ENCODE measurements around the gene ATP13A2.
A peak's percentile ranks its signal among the peaks of the same experiment; 100 is the strongest.

The ATP13A2 gene

DNA sequence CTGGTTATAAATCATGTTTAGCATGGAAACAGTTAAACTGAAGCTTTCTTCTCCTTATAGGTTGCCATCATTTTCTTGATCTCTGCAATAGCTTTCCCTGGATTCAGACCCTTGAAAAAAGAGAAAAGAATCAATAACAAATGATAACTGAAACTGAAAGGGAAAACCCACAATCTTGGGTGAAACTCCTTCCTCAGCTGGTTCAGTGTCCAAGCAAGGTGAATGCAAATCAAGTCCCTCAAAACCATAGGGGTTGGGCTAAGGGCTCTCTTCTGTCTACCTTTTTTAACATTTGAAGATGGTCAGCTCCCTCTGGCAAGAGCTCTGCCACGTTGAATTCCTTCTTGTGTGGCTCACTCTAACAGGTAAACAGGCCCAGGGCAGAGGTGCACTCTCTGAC lies 7.1 kb upstream of the ATP13A2 start:
- DNase-seq = no peak
- no peaks in the 10 kb centered on the region for H3K27me3 ChIP-seq (replicated peaks; ENCODE audit: control insufficient read depth, insufficient read depth, low read length, poor library complexity, severe bottlenecking)
- no peak overlapping the region for H3K27ac ChIP-seq (ENCODE audit: insufficient read depth, low read length, poor library complexity, severe bottlenecking)
- H3K4me1 ChIP-seq (ENCODE audit: control insufficient read depth, insufficient read depth, low read length, poor library complexity, severe bottlenecking) = no peaks in the 10 kb centered on the region
- peaks cover 56% of the 10 kb centered on the region for H3K36me3 ChIP-seq (ENCODE audit: control insufficient read depth, insufficient read depth, low read length)
- no peaks in the 10 kb centered on the region for H3K9me3 ChIP-seq (ENCODE audit: control insufficient read depth, low read length)
- no peak overlapping the region for H3K4me3 ChIP-seq (ENCODE audit: insufficient read depth, low read depth, low read length, poor library complexity, severe bottlenecking)

DNA sequence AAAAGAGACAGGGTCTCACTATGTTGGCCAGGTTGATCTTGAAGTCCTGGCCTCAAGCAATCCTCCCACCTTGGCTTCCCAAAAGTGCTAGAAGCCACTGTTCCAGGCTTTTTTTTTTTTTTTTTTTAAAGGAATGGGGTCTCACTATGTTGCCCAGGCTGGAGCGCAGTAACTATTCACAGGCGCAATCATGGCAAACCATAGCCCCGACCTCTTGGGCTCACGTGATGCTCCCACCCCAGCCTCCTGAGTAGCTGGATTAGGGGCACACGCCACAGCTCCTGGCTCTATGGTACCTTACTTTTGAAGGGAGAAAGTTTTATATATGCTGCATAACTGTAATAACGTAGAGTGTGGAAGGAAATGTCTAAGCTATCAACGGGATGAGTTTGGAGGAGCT lies 5.7 kb upstream of the ATP13A2 start:
- H3K4me3 ChIP-seq (ENCODE audit: insufficient read depth, low read depth, low read length, poor library complexity, severe bottlenecking) = no peak overlapping the region
- no peaks in the 10 kb centered on the region for H3K4me1 ChIP-seq (ENCODE audit: control insufficient read depth, insufficient read depth, low read length, poor library complexity, severe bottlenecking)
- H3K27me3 ChIP-seq (replicated peaks; ENCODE audit: control insufficient read depth, insufficient read depth, low read length, poor library complexity, severe bottlenecking) = no peaks in the 10 kb centered on the region
- H3K36me3 ChIP-seq (ENCODE audit: control insufficient read depth, insufficient read depth, low read length) = peaks cover 42% of the 10 kb centered on the region
- H3K27ac ChIP-seq (ENCODE audit: insufficient read depth, low read length, poor library complexity, severe bottlenecking) = no peak overlapping the region
- no peaks in the 10 kb centered on the region for H3K9me3 ChIP-seq (ENCODE audit: control insufficient read depth, low read length)
- no peak for DNase-seq

DNA sequence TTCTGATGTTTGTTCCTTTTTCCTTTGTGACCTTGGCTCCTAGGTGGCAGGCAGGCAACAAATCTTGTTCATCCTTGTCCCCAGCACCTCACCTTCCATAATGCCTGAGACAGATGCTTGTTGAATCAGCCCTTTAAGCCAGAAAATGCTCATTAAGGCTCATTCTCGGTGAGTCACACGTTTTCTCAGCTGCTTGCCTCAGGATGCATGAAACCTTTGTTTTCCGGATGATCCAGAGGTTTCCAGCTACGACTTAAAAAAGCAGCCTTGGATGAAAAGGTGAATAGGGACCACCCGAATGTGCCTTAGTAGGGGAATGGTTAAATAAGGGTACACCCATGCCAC lies 4.6 kb upstream of the ATP13A2 start:
- no peaks in the 10 kb centered on the region for H3K27me3 ChIP-seq (replicated peaks; ENCODE audit: control insufficient read depth, insufficient read depth, low read length, poor library complexity, severe bottlenecking)
- DNase-seq = no peak
- H3K36me3 ChIP-seq (ENCODE audit: control insufficient read depth, insufficient read depth, low read length) = peaks cover 31% of the 10 kb centered on the region
- peaks cover 4% of the 10 kb centered on the region for H3K4me1 ChIP-seq (ENCODE audit: control insufficient read depth, insufficient read depth, low read length, poor library complexity, severe bottlenecking)
- no peak overlapping the region for H3K27ac ChIP-seq (ENCODE audit: insufficient read depth, low read length, poor library complexity, severe bottlenecking)
- no peak overlapping the region for H3K4me3 ChIP-seq (ENCODE audit: insufficient read depth, low read depth, low read length, poor library complexity, severe bottlenecking)
- H3K9me3 ChIP-seq (ENCODE audit: control insufficient read depth, low read length) = no peaks in the 10 kb centered on the region

DNA sequence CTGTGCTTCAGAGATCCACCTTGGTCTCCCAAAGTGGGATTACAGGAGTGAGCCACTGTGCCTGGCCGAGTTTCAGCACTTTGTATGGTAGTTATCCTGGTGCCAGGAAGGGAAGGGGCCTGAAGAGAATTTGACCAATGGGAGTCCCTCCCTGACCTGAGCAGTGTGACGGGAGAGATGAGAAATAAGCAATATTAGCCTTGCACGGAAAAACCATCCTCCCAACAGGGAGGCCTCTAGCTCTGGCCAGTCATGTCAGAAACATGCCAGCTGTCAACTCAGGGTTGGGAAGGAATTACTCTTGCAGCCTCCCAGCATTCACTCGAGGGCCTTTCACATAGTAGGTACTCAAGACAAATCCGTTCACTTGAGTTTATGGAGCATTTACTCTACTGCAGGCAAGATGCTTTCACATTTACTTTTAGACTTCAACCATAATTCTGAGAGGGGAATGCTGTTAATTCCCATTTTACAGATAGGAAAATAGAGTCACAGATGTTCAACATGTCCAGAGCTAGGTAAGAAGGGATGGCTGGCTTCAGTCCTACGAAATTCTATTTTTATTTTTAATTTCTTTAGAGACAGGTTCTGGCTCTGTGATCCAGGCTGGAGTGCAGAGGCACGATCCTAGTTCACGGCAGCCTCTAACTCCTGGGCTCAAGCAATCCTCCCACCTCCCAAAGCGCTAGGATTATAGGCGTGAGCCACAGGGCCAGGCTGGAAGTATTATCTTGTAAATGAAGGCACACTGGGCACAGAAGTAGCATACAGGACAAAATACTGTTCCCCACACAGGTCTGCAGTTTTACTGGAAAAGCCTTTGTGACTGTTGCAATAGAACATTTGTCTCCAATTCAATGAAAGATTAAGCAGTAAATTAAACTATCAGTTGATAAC lies 3.2 kb upstream of the ATP13A2 start:
- Histone ChIP-seq H3K4me1 (ENCODE audit: control insufficient read depth, insufficient read depth, low read length, poor library complexity, severe bottlenecking) (peaks cover 15% of the 10 kb centered on the region), H3K4me3 (ENCODE audit: insufficient read depth, low read depth, low read length, poor library complexity, severe bottlenecking) (no peak overlapping the region), H3K27ac (ENCODE audit: insufficient read depth, low read length, poor library complexity, severe bottlenecking) (no peak overlapping the region), H3K36me3 (ENCODE audit: control insufficient read depth, insufficient read depth, low read length) (peaks cover 17% of the 10 kb centered on the region), H3K27me3 (replicated peaks; ENCODE audit: control insufficient read depth, insufficient read depth, low read length, poor library complexity, severe bottlenecking) (no peaks in the 10 kb centered on the region), H3K9me3 (ENCODE audit: control insufficient read depth, low read length) (no peaks in the 10 kb centered on the region)
- no peak for DNase-seq

DNA sequence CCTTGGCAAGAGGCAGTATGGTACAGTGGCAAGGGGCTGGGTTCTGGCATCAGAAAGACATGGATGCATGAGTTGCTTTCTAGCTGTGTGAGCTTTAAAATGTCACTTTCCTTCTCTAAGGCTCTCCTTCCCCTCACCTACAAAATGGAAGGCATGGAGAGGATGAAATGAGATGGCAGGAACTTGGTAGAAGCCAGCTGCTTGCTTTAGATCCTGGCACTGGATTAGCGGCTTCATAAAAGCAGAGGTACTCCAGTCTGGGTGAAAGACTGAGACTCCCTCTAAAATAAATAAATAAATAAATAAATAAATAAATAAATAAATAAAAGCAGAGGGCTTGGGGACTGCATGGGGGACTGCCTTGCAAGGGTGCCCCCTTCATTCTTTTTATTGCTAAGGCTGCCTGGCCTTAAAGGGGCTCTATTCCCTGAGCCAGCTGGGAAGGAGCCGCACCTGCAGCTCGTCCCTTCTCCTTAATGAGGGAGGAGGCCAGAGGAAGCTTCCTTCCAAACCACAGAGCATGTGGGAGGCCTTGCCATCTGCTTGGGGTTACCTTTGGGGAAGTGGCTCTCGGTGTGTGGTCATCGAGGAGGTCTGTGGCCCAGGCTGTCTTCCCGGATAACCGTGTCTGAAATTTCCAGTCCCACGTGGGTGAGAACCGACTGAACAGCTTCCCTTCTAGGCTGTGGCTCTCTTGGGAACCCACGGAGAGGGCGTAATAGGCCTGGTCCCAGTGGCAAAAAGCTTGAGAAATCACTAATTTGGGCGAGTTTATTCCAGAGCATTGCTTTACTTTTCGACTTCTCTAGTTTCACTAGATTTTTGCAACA lies 2.0 kb upstream of the ATP13A2 start:
- peaks cover 7% of the 10 kb centered on the region for H3K36me3 ChIP-seq (ENCODE audit: control insufficient read depth, insufficient read depth, low read length)
- peaks cover 15% of the 10 kb centered on the region for H3K4me1 ChIP-seq (ENCODE audit: control insufficient read depth, insufficient read depth, low read length, poor library complexity, severe bottlenecking)
- no peak overlapping the region for H3K4me3 ChIP-seq (ENCODE audit: insufficient read depth, low read depth, low read length, poor library complexity, severe bottlenecking)
- no peak overlapping the region for H3K27ac ChIP-seq (ENCODE audit: insufficient read depth, low read length, poor library complexity, severe bottlenecking)
- no peaks in the 10 kb centered on the region for H3K27me3 ChIP-seq (replicated peaks; ENCODE audit: control insufficient read depth, insufficient read depth, low read length, poor library complexity, severe bottlenecking)
- no peak for DNase-seq
- no peaks in the 10 kb centered on the region for H3K9me3 ChIP-seq (ENCODE audit: control insufficient read depth, low read length)

DNA sequence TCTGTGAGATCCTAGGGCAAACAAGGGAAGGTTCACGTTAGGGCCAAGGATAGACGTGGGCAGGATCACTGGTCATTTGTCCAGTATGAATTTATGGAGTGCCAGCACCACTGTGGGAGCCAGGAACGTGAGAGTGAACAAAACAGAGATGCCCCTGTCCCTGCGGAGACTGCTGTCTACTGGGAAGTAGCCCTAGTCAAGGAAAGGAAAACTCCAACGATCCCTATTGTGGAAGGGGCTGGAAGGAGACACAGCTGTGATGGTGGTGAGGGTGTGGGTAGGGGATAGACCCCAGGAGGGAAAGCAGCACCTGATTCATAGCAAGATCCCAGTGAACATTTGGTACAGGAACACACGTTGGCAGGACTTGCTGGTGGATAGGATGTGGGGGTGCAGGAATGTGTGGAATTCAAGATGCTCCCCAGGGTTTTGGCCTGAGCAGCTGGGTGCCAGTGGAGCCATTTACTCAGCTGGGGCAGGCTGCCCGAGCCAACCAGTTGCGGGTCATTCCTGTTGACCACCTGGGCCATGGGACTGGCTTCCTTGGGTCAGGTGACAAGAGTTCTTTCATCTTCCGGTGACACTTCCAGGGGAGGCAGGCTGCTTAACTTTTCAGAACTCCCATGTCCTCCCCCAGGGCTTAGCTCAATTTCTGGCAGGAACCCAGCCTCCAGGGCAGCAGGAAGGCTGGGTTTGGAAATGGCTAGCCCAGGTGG lies 1.2 kb upstream of the ATP13A2 start:
- Histone ChIP-seq H3K27me3 (replicated peaks; ENCODE audit: control insufficient read depth, insufficient read depth, low read length, poor library complexity, severe bottlenecking) (no peaks in the 10 kb centered on the region), H3K36me3 (ENCODE audit: control insufficient read depth, insufficient read depth, low read length) (no peaks in the 10 kb centered on the region), H3K9me3 (ENCODE audit: control insufficient read depth, low read length) (no peaks in the 10 kb centered on the region), H3K27ac (ENCODE audit: insufficient read depth, low read length, poor library complexity, severe bottlenecking) (no peak overlapping the region), H3K4me1 (ENCODE audit: control insufficient read depth, insufficient read depth, low read length, poor library complexity, severe bottlenecking) (peaks cover 15% of the 10 kb centered on the region), H3K4me3 (ENCODE audit: insufficient read depth, low read depth, low read length, poor library complexity, severe bottlenecking) (no peak overlapping the region)
- DNase-seq = no peak

DNA sequence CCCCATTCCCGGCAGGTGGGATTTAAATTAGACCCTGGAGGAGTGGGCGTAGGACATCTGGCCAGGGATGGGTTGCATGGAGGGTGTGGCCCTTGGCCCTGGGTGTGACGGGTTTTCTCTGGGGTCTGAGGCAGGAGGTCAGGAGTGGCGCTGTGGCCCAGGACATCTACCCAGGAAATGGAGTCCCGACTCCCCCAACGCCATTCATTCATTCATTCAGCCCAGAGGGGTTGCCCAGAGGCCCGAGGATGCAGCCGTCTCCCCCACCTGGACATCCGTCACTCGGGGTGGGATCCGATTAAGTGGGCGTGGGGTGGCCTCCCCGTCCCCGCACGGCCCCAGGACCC lies 663 bp downstream of the ATP13A2 start:
- peak overlapping the region; percentile 86 for H3K4me3 ChIP-seq (ENCODE audit: insufficient read depth, low read depth, low read length, poor library complexity, severe bottlenecking)
- H3K27me3 ChIP-seq (replicated peaks; ENCODE audit: control insufficient read depth, insufficient read depth, low read length, poor library complexity, severe bottlenecking) = no peaks in the 10 kb centered on the region
- DNase-seq = no peak
- peaks cover 15% of the 10 kb centered on the region for H3K4me1 ChIP-seq (ENCODE audit: control insufficient read depth, insufficient read depth, low read length, poor library complexity, severe bottlenecking)
- H3K27ac ChIP-seq (ENCODE audit: insufficient read depth, low read length, poor library complexity, severe bottlenecking) = no peak overlapping the region
- no peaks in the 10 kb centered on the region for H3K36me3 ChIP-seq (ENCODE audit: control insufficient read depth, insufficient read depth, low read length)
- no peaks in the 10 kb centered on the region for H3K9me3 ChIP-seq (ENCODE audit: control insufficient read depth, low read length)

DNA sequence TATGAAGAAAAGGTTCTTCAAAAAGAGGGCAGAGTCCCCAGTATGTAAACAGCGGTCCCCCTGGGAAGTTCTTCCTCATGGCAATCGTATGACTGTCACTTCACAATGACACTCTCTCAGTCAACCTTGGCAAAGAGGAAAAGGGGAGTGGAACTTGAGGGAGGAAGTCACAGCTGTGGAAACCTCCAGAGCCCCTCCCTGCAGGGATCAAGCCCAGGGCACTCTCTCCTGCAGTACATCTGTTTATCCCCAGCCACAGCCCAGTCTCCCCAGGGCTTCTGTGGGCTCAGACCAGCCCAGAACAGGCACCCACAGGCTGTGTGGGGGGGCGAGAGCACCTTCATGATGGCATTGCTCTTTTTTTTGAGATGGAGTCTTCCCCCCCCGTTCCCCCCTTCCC lies 2.0 kb downstream of the ATP13A2 start:
- no peaks in the 10 kb centered on the region for H3K9me3 ChIP-seq (ENCODE audit: control insufficient read depth, low read length)
- H3K27me3 ChIP-seq (replicated peaks; ENCODE audit: control insufficient read depth, insufficient read depth, low read length, poor library complexity, severe bottlenecking) = no peaks in the 10 kb centered on the region
- no peak for DNase-seq
- peaks cover 15% of the 10 kb centered on the region for H3K4me1 ChIP-seq (ENCODE audit: control insufficient read depth, insufficient read depth, low read length, poor library complexity, severe bottlenecking)
- H3K4me3 ChIP-seq (ENCODE audit: insufficient read depth, low read depth, low read length, poor library complexity, severe bottlenecking) = no peak overlapping the region
- no peak overlapping the region for H3K27ac ChIP-seq (ENCODE audit: insufficient read depth, low read length, poor library complexity, severe bottlenecking)
- H3K36me3 ChIP-seq (ENCODE audit: control insufficient read depth, insufficient read depth, low read length) = peaks cover 9% of the 10 kb centered on the region

DNA sequence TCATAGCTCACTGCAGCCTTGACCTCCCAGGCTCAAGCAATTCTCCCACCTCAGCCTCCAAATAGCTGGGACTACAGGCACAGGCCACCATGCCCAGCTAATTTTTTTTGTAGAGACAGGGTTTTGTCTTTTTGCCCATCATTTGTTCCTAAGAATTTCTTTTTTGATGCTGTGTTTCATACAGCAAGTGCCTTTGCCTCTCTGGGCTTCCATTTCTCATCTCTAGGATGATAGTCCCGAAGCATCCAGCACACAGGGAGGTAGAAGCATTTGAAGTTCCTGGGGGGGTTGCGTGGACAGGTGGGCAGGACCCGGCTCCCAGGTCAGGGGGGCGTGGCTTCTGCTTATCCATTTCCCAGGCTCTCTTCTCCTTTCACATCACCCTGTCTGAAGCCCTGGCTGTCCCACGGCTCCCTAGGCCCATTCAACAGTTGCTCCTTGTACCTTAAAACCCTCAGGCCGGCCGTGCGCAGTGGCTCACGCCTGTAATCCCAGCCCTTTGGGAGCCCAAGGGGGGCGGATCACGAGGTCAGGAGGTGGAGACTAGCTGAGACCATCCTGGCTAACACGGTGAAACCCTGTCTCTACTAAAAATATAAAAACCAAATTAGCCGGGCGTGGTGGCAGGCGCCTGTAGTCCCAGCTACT lies 3.4 kb downstream of the ATP13A2 start:
- peaks cover 15% of the 10 kb centered on the region for H3K4me1 ChIP-seq (ENCODE audit: control insufficient read depth, insufficient read depth, low read length, poor library complexity, severe bottlenecking)
- H3K4me3 ChIP-seq (ENCODE audit: insufficient read depth, low read depth, low read length, poor library complexity, severe bottlenecking) = no peak overlapping the region
- DNase-seq = no peak
- H3K36me3 ChIP-seq (ENCODE audit: control insufficient read depth, insufficient read depth, low read length) = peaks cover 19% of the 10 kb centered on the region
- no peaks in the 10 kb centered on the region for H3K27me3 ChIP-seq (replicated peaks; ENCODE audit: control insufficient read depth, insufficient read depth, low read length, poor library complexity, severe bottlenecking)
- no peaks in the 10 kb centered on the region for H3K9me3 ChIP-seq (ENCODE audit: control insufficient read depth, low read length)
- H3K27ac ChIP-seq (ENCODE audit: insufficient read depth, low read length, poor library complexity, severe bottlenecking) = no peak overlapping the region

Measured in effector memory CD4-positive, alpha-beta T cell (primary cell).